Brain microvascular endothelial cell (primary cell): Measurements from ENCODE around the gene TBC1D7.
A peak's percentile ranks its signal among the peaks of the same experiment; 100 is the strongest.

Experiments used
- DNase-seq: peaks from one replicate; pipeline ENCODE4 v3.0.0-alpha.2; 2020
- H3K27ac ChIP-seq: fragments of 250-450 bp; sonication (Bioruptor Pico); 2 replicates; pipeline ENCODE4 v1.5.1; 2020; ENCODE audit warnings: mild to moderate bottlenecking, moderate library complexity
- H3K27me3 ChIP-seq: fragments of 250-450 bp; sonication (Bioruptor Pico); replicated peaks from 2 replicates; pipeline ENCODE4 v1.5.1; 2020; ENCODE audit warnings: mild to moderate bottlenecking
- H3K36me3 ChIP-seq: fragments of 250-450 bp; sonication (Bioruptor Pico); replicated peaks from 2 replicates; pipeline ENCODE4 v1.5.1; 2020; ENCODE audit warnings: mild to moderate bottlenecking
- H3K4me3 ChIP-seq: 2 replicates; pipeline ENCODE4 v1.5.1; 2011; ENCODE audit warnings: low read depth, mild to moderate bottlenecking, control low read depth, low read length, moderate library complexity
- CTCF ChIP-seq: IDR thresholded peaks from 2 replicates; pipeline ENCODE4 v1.5.1; 2011; ENCODE audit warnings: low read depth, mild to moderate bottlenecking, moderate library complexity, low read length, control low read depth, inconsistent platforms; ENCODE audit errors: missing control alignments
- in situ Hi-C: cut with HindIII; loops from 2 replicates; pipeline ENCODE4 v1.10.0; 2017; ENCODE audit warnings: low sequenced_read_pairs, low pct_ligation_motif_present

TBC1D7 gene

DNA sequence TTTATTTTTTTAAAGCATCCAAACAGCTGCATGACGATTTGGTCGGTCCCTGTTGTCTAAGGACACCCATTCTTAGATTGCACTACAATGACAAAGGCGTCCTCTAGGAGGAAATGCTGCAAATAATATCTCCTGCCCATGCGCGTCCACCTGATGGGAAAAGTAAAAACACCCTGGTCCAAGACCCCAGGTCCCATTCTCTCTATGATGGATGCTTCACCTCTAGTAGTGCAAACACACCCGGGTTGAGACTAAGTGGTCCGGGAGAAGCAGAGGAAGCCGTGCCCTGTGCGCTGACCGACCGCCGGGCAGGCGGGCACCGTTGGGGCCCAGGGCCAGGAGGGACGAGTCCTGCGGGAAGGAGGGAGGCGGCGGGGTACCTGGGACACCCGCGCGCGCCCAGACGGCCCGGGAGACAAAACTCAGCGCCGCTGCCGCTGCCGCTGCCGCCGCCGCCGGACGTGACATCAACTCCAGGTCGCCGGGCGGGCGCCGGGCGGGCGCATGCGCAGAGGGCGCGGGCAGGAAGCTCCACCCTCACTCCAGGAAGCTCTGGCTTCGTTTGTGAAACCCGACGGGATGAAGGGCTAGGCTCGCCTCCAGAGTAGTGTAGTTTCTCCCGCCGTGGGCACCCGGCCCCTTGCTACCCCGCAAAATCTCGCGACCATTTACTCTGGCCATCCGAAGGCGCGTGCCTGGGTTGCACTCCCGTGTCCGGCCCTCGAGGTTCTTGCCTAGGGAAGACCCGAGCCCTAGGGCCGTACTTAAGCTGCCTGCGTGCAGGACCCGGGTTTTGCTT, at the start of gene TBC1D7:
Gene TBC1D7 (minus strand): TSS at position 462 of the 799 bp plus-strand sequence. CDS start 1,639 bp downstream, outside the sequence.
- DNase-seq = peak; percentile 91
- Histone ChIP-seq H3K4me3 (peak within 1 kb of the TSS; percentile 91), H3K36me3 (peaks cover 5% of the 10 kb centered on the region), H3K27ac (peak within 1 kb of the TSS; percentile 89), H3K27me3 (no peaks in the 10 kb centered on the region)
- TF ChIP-seq CTCF = peak; percentile 22
- in situ Hi-C loops = no loop called here

DNA sequence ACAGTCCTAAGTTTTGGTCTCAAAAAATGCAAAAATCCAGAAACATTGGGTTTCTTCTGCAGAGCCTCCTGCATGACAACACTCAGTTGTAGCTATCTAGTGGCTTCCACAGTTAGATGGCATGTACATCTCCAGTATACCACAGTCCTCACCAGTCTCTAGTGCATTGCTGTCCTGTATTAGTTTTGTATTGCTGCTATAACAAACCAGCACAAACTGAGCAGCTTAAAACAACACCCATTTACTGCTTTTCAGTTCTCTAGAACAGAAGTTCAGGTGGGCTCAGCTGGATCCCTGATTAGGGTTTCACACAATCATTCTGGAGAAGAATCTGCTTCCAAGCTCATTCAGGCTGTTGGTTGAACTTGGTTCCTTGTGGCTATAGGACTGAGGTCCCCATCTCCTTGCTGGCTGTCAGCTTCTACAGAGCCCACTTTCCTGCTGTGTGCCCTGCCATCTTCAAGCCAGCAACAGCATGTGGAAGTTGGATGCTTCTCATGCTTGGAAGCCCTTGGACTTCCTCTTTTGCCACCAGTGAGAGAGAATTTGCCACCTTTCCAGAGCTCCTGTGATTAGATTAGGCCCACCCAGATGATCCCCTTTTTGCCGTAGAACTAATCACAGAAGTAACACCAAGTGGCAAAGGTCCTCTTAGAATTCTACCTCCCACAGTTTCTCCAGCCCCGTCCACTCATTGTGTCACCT, 48.9 kb upstream of the TBC1D7 start:
- no peaks in the 10 kb centered on the region for H3K36me3 ChIP-seq
- in situ Hi-C loops = no loop called here
- no peak overlapping the region for H3K4me3 ChIP-seq
- no peak for TF ChIP-seq CTCF
- DNase-seq = no peak
- no peaks in the 10 kb centered on the region for H3K27me3 ChIP-seq
- no peak overlapping the region for H3K27ac ChIP-seq

DNA sequence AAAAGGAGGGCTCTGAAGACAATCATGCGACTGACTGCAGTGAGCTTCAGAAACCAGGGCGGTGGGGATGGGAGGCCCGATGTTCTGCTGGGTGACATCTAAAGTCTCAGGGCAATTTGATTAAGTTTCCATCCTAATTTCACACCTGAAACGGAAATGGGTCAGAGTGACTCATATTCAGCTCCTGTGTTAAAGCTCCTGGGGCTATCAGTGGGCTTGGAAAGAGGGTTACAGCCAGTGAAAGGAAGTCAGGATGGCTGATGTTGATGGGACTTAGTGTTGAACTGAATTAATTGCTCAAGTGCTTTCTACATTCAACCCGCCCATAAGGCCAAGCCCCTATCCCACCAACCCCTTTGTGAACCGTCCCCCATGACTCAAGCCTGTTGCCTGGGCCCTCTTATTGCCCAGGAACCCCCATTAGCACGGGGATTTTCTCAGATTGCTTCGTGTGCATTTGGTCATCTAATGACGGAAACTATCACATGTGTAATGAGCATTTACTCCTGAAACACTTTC, 47.1 kb upstream of the TBC1D7 start:
- no peak overlapping the region for H3K27ac ChIP-seq
- no peak overlapping the region for H3K4me3 ChIP-seq
- H3K36me3 ChIP-seq = no peaks in the 10 kb centered on the region
- no peak for TF ChIP-seq CTCF
- no peaks in the 10 kb centered on the region for H3K27me3 ChIP-seq
- no peak for DNase-seq
- in situ Hi-C loops = no loop called here

DNA sequence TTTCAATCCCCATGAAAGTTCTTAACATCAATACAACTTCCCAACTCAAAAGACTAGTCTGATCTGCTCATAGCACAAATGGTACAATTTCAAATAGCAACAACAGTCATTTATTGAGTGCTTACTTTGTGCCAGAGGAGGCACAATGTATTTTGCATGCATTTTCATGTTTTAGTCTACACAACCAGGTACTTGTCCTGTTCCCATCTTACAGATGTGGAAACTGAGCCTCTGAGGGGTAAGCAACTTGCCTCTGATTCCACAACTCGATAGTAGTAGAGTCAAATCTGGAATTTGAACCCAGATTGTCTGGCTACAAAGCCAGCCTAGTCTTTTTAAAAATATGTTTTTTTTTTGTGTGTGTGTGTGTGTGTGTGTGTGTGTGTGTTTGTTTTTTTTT, 45.6 kb upstream of the TBC1D7 start:
- no peak overlapping the region for H3K4me3 ChIP-seq
- H3K27ac ChIP-seq = no peak overlapping the region
- H3K36me3 ChIP-seq = no peaks in the 10 kb centered on the region
- no peak for TF ChIP-seq CTCF
- H3K27me3 ChIP-seq = no peaks in the 10 kb centered on the region
- DNase-seq = no peak
- in situ Hi-C loops = no loop called here

GRCh38 chr6:13373488-13373886, 45.1 kb upstream of the TBC1D7 start:
- Histone ChIP-seq H3K4me3 (no peak overlapping the region), H3K36me3 (no peaks in the 10 kb centered on the region), H3K27ac (no peak overlapping the region), H3K27me3 (no peaks in the 10 kb centered on the region)
- in situ Hi-C loops = no loop called here
- no peak for DNase-seq
- TF ChIP-seq CTCF = no peak
